ENCODE data around the gene NMT1.

The NMT1 gene

GRCh38 chr17:45096926-45097325 is 35.8 kb downstream of the NMT1 start:
- Histone ChIP-seq H3K9ac (ENCODE audit: low read depth, low read length) (no peak overlapping the region), H3K79me2 (ENCODE audit: insufficient read depth, low read length) (no peaks in the 10 kb centered on the region), H3K36me3 (ENCODE audit: insufficient read depth, low read length) (peaks cover 85% of the 10 kb centered on the region), H3K27me3 (ENCODE audit: insufficient read depth, low read length, poor library complexity) (no peaks in the 10 kb centered on the region), H3K4me2 (ENCODE audit: insufficient read depth, low read length) (no peak overlapping the region), H3K4me3 (ENCODE audit: low read depth in 1 of 2, low read length in 2 of 2) (no peak overlapping the region), H3K27ac (ENCODE audit: low read length) (no peak overlapping the region), H2AFZ (ENCODE audit: low read depth, low read length) (no peak overlapping the region), H3K4me1 (ENCODE audit: insufficient read depth, low read length) (no peaks in the 10 kb centered on the region), H4K20me1 (ENCODE audit: insufficient read depth, low read length) (peaks cover 13% of the 10 kb centered on the region), H3K9me3 (ENCODE audit: insufficient read depth, low read length, severe bottlenecking) (no peaks in the 10 kb centered on the region)
- TF ChIP-seq EZH2 (IDR thresholded peaks at IDR 0.05; ENCODE audit: borderline replicate concordance, low read depth, low read length, severe bottlenecking) (no peak), CTCF (IDR thresholded peaks at IDR 0.05; ENCODE audit: borderline replicate concordance, extremely low read depth, low read length, poor library complexity, severe bottlenecking) (no peak)
- ATAC-seq (ENCODE audit: insufficient read depth, low read depth), result no peak
- no peak for DNase-seq

GRCh38 chr17:45098081-45098868 is 37.2 kb downstream of the NMT1 start:
- Histone ChIP-seq H3K4me2 (ENCODE audit: insufficient read depth, low read length) (no peak overlapping the region), H3K27ac (ENCODE audit: low read length) (no peak overlapping the region), H3K79me2 (ENCODE audit: insufficient read depth, low read length) (no peaks in the 10 kb centered on the region), H3K27me3 (ENCODE audit: insufficient read depth, low read length, poor library complexity) (no peaks in the 10 kb centered on the region), H3K9ac (ENCODE audit: low read depth, low read length) (no peak overlapping the region), H3K4me1 (ENCODE audit: insufficient read depth, low read length) (no peaks in the 10 kb centered on the region), H4K20me1 (ENCODE audit: insufficient read depth, low read length) (peaks cover 13% of the 10 kb centered on the region), H3K9me3 (ENCODE audit: insufficient read depth, low read length, severe bottlenecking) (no peaks in the 10 kb centered on the region), H2AFZ (ENCODE audit: low read depth, low read length) (no peak overlapping the region), H3K36me3 (ENCODE audit: insufficient read depth, low read length) (peaks cover 87% of the 10 kb centered on the region), H3K4me3 (ENCODE audit: low read depth in 1 of 2, low read length in 2 of 2) (no peak overlapping the region)
- ATAC-seq (ENCODE audit: insufficient read depth, low read depth), result no peak
- DNase-seq, result no peak
- TF ChIP-seq CTCF (IDR thresholded peaks at IDR 0.05; ENCODE audit: borderline replicate concordance, extremely low read depth, low read length, poor library complexity, severe bottlenecking) (no peak), EZH2 (IDR thresholded peaks at IDR 0.05; ENCODE audit: borderline replicate concordance, low read depth, low read length, severe bottlenecking) (no peak)

- H3K36me3 ChIP-seq (ENCODE audit: insufficient read depth, low read length), result peaks cover 87% of the 10 kb centered on the region
- H3K27me3 ChIP-seq (ENCODE audit: insufficient read depth, low read length, poor library complexity), result no peaks in the 10 kb centered on the region
- no peaks in the 10 kb centered on the region for H3K9me3 ChIP-seq (ENCODE audit: insufficient read depth, low read length, severe bottlenecking)
- peak; percentile 90 for ATAC-seq (ENCODE audit: insufficient read depth, low read depth)
- H3K4me3 ChIP-seq (ENCODE audit: low read depth in 1 of 2, low read length in 2 of 2), result no peak overlapping the region
- H3K9ac ChIP-seq (ENCODE audit: low read depth, low read length), result no peak overlapping the region
- no peaks in the 10 kb centered on the region for H3K79me2 ChIP-seq (ENCODE audit: insufficient read depth, low read length)
- TF ChIP-seq CTCF (IDR thresholded peaks at IDR 0.05; ENCODE audit: borderline replicate concordance, extremely low read depth, low read length, poor library complexity, severe bottlenecking) (peak; percentile 90), EZH2 (IDR thresholded peaks at IDR 0.05; ENCODE audit: borderline replicate concordance, low read depth, low read length, severe bottlenecking) (no peak)
- peaks cover 13% of the 10 kb centered on the region for H4K20me1 ChIP-seq (ENCODE audit: insufficient read depth, low read length)
- H2AFZ ChIP-seq (ENCODE audit: low read depth, low read length), result no peak overlapping the region
- no peaks in the 10 kb centered on the region for H3K4me1 ChIP-seq (ENCODE audit: insufficient read depth, low read length)
- DNase-seq, result peak; percentile 73
- no peak overlapping the region for H3K27ac ChIP-seq (ENCODE audit: low read length)
- H3K4me2 ChIP-seq (ENCODE audit: insufficient read depth, low read length), result no peak overlapping the region
Measured at GRCh38 chr17:45098869-45099616, 37.9 kb downstream of the NMT1 start.
